HG02884 (cell line): ENCODE results near the gene WNT3A.

ENCODE experiments used
- ATAC-seq: cut with Tn5 transposase; IDR thresholded peaks from one replicate; pipeline ENCODE4 v1.9.1; 2021; ENCODE audit warnings: mild to moderate bottlenecking, moderate library complexity; ENCODE audit not compliant: unreplicated experiment

WNT3A gene

DNA sequence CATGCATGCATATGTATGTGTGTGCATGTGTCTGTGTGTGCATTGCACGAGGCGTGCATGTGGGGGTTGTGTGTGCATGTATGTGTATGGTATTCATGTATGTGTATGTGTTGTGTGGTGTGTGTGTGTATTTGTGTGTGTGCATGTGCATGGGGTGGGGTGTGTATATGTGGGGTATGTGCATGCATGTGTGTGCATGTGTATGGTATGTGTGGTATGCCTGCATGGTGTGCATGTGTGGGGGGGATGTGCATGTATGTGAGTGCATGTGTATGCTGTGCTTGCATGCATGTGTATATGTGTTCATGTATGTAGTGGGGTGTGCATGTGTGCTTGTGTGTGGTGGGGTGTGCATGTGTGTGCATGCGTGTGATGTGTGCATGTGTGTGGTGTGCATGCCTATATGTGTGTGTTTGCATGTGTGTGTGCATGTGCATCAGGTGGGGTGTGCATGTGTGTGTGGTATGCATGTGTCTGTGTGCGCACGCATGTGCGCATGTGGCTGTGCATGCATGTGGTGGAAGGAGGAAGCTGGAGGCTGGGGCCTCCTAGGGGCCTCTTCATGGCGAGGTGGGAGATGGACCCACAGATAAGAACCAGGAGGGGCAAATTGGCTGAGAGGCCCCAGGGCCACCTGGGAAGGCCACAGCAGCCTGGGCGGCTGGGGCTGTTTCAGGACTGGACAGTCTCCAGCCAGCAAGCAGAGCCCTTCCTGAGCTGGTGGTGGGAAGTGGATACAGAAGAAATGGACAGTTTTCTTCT is 39.8 kb downstream of the WNT3A start:
- ATAC-seq = no peak

DNA sequence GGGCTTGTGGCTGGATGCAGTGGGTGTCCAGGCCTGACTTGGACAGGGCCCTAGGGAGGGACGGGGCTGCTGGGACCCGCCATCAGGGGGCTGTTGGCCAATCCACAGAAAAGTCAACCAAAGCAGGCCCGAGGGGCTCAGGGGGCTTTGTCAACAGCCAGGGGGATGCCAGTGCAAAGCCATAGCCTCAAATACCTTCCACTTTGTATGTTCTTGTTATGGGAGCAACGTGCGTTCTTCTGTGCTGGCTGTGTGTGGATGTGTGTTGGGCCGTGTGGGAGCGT is 40.3 kb downstream of the WNT3A start:
- ATAC-seq = no peak

DNA sequence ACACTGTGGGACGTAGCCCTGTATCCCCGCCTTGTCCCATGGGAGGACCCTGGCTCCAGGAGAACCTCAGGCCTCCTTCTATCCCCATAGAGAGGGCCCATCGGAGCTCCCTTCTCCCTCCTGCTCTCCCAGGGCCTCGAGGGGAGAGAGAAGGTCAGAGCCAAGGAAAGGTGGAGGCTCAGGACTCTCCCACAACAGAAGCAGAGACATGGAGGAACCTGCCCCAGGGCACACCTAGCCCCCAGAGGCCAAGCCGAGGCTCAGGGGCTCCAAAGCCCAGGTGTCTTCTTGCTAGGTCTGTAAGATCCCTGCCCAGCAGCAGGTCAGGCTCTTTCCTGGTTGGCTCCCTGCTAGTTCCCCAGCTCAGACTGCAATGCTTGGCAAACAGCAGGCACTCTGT is 41.3 kb downstream of the WNT3A start:
- no peak for ATAC-seq

DNA sequence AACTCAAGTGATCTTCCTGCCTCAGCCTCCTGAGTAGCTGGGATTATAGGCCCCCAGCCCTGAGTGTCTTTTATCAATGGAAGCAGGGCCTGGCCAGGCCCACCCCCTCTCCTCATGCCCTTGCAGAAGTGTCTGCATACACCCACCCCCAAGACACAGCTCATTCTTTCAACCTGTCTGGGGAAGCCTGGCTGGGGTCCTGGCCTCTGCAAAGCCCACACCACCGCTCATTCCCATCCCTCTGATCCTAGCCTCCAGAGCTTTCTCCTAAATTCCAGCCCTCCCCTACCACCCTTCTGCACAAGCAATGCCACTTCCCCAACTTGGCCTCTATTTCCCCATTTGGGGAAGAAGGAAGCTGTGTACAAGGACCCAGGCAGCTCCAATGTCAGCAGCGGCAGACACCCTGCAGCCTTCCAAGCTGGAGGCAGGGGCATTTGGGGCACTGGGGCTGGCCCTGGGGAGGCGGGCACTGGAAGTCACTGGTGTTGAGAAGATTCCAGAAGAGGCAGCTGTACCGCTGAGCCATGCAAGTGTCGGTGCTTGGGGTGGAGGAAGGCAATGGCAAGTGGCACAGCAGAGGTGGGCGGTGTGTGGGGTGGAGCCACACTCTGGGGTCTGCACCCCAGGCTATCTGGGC is 42.0 kb downstream of the WNT3A start:
- no peak for ATAC-seq

DNA sequence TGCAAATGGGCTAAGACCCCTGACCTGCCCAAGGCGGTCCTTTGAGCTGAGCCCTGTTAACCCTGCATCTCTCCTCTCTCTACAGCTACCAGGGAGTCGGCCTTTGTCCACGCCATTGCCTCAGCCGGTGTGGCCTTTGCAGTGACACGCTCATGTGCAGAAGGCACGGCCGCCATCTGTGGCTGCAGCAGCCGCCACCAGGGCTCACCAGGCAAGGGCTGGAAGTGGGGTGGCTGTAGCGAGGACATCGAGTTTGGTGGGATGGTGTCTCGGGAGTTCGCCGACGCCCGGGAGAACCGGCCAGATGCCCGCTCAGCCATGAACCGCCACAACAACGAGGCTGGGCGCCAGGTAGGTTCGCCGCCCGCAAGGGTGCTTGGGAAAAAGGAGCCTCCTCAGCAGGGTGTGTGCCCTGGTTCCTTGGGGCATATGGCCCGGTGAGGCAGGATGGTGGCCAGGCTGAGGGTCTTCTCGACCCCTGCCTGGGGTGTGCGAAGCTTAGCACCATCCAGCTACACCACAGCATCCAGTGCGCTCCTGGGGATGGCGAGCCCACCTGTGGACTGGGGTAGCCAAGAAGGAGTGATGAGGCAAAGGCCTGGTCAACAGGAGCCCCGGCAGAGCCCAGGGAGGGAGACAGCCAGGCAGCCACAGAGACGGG is 43.9 kb downstream of the WNT3A start:
- ATAC-seq = no peak

DNA sequence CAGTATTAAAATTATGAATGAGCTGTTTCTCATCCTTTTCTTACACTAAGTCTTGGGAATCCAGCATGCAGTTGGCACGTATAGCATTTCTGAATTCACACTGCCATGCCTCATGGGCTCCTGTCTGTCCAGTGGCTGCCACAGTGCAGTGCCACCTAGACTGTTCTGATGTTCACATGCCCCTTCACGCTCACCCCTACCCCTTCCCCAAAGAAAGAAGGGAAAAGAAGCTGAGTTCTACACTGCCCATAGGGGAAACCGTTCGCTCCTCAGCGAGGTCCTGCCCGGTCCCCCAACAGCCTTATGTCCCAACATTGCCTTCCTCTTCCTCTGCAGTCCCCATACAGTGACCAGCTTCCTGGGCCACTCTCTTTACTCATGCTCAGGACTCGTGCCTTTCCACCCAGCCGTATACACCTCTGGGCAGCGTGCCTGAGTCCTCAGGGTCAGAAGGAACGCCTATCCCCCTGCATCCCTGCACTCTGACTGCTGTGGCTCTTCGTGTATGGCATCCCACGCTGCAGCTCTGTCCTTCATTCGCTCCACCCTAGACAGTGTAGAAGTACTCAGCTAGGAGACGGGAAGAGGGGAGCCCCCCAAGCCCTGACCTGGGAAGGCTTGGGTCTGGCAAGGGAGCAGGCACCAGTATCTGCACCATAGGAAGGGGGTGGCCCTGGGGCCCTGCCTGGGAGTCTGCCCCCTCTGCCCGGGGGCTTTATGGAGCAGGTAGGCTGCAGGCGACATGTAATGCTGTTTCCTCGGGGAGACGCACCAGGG is 51.6 kb downstream of the WNT3A start:
- ATAC-seq = no peak

DNA sequence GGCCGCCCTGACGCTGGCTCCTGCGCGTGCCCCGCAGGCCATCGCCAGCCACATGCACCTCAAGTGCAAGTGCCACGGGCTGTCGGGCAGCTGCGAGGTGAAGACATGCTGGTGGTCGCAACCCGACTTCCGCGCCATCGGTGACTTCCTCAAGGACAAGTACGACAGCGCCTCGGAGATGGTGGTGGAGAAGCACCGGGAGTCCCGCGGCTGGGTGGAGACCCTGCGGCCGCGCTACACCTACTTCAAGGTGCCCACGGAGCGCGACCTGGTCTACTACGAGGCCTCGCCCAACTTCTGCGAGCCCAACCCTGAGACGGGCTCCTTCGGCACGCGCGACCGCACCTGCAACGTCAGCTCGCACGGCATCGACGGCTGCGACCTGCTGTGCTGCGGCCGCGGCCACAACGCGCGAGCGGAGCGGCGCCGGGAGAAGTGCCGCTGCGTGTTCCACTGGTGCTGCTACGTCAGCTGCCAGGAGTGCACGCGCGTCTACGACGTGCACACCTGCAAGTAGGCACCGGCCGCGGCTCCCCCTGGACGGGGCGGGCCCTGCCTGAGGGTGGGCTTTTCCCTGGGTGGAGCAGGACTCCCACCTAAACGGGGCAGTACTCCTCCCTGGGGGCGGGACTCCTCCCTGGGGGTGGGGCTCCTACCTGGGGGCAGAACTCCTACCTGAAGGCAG is 52.3 kb downstream of the WNT3A start:
- no peak for ATAC-seq

DNA sequence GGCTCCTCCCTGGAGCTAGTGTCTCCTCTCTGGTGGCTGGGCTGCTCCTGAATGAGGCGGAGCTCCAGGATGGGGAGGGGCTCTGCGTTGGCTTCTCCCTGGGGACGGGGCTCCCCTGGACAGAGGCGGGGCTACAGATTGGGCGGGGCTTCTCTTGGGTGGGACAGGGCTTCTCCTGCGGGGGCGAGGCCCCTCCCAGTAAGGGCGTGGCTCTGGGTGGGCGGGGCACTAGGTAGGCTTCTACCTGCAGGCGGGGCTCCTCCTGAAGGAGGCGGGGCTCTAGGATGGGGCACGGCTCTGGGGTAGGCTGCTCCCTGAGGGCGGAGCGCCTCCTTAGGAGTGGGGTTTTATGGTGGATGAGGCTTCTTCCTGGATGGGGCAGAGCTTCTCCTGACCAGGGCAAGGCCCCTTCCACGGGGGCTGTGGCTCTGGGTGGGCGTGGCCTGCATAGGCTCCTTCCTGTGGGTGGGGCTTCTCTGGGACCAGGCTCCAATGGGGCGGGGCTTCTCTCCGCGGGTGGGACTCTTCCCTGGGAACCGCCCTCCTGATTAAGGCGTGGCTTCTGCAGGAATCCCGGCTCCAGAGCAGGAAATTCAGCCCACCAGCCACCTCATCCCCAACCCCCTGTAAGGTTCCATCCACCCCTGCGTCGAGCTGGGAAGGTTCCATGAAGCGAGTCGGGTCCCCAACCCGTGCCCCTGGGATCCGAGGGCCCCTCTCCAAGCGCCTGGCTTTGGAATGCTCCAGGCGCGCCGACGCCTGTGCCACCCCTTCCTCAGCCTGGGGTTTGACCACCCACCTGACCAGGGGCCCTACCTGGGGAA is 53.0 kb downstream of the WNT3A start:
- ATAC-seq = no peak

DNA sequence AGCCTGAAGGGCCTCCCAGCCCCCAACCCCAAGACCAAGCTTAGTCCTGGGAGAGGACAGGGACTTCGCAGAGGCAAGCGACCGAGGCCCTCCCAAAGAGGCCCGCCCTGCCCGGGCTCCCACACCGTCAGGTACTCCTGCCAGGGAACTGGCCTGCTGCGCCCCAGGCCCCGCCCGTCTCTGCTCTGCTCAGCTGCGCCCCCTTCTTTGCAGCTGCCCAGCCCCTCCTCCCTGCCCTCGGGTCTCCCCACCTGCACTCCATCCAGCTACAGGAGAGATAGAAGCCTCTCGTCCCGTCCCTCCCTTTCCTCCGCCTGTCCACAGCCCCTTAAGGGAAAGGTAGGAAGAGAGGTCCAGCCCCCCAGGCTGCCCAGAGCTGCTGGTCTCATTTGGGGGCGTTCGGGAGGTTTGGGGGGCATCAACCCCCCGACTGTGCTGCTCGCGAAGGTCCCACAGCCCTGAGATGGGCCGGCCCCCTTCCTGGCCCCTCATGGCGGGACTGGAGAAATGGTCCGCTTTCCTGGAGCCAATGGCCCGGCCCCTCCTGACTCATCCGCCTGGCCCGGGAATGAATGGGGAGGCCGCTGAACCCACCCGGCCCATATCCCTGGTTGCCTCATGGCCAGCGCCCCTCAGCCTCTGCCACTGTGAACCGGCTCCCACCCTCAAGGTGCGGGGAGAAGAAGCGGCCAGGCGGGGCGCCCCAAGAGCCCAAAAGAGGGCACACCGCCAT is 53.8 kb downstream of the WNT3A start:
- ATAC-seq = no peak

DNA sequence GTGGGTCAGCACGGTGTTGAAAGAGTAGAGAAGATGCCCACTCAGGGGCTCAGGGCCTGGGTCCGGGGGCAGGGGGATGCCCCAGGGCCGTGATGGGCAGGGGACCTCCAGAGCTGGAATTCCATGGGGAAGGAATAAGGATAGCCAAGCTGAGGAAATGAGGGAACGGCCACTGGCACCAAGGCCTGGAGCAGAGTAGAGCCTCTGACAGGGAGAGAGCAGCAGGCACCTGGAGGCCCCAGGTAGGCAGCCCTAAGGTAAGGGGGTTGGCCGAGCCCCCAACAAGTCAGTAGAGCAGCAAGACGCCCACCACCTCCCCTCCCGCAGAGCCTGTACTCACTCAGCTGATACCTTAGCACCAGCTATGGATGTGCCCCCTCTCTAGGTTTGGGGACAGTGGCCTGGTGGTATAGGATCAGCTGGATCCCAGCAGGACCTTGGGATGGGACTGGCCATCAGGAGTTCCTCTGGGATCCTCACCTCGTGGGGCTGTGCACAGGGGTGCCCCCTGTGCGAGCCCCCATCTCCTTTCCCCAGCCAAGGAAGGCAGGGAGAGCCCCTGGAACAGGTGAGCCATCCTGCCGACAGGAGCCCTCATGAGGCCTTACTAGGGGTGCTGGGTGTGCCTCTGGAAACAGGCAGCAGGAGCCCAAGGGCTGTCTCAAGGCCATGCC is 54.8 kb downstream of the WNT3A start:
- ATAC-seq = no peak

DNA sequence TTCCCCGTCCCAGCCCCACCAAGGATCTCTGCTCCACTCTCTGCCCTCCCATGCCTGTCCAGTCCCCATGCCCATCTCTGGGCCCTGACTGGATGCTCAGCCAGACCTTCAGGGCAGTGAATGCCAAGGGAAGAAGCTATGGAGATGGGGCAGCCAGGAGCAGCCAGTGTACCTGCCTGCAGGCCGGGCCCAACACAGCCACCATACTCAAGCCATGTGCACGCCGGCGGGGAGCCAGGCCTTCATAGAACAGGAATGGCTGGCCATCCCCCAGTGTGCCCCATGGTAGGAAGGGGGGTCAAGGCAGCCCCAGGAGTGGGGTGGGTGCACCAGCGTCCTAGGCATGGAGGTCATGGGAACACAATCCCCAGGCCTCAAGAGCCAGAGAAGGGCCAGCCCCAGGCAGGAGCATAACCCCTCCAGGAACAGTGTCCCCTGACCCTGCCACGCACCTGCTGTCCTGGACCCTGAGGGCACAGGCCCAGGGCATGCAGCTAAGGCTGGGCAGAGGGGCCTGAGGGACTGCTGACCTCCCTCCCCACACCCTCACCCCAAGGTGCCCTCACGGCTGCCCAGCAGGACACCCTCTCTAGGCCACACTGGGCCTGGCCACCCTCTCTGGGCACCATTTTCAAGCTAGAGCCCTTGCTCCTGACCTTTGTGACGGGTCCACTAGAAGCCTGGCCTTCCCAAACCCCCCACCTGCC is 55.4 kb downstream of the WNT3A start:
- ATAC-seq = no peak

DNA sequence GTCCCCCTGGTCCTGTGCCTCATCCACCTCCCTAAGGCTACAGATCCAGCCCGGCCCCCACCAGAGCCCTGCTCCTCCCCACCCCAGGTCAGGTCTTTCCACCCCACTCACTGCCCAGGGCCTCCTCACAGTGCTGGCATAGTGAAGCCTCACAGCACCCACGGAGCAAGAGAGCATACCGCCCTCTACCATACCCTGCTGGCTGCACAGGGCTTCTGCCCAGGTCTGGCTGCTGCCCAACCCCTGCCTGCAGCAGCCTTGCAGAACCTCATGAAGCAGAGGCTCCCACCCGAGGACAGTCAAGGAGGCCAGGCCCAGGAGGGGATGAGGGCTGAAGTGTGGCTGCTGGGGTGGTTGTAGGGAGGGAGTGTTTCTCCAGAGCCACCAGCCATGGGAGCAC is 56.0 kb downstream of the WNT3A start:
- no peak for ATAC-seq

DNA sequence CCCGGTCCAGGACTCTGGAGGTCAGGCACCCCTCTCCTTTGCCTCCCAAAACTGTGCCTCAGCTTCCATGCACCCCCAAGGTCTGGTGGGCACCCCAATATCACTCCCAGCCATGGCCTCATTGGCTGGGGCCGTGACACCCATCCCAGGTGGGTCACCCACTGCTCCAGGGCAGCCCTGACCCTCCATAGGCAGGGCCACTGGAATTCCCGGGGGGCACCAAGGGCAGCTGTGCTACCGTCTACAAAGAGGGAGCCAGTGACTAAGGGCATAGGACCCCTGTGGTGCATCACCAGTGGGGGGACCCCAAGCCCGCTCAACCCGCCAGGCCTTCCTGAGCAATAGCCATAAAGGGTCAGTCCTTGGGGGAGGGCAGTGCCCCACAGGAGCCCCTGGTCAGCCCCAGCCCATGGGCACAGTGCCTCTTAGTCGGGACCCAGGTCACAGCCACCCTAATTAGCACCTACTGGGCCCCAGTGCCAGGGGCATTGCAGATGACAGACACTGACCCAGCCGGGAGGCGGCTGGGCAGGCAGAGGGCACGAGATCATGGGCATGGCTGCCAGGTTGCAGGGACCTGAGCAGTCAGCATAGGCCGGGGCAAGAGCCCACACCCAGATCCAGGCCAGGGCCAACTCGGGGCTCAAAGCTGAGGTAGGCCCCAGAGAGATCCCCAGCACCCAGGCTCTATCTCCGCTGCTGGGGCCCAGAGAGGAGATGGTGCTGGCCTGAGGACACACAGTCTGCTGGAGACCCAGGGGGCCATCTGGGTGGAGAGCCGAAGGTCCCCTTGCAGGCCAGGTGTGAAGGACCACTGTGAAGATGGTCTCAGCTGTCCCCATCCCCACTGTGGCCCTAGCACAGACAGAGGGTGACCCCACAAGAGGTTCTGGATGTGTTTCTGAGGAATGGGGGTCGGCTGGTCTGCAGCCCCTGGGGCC is 56.7 kb downstream of the WNT3A start:
- no peak for ATAC-seq

DNA sequence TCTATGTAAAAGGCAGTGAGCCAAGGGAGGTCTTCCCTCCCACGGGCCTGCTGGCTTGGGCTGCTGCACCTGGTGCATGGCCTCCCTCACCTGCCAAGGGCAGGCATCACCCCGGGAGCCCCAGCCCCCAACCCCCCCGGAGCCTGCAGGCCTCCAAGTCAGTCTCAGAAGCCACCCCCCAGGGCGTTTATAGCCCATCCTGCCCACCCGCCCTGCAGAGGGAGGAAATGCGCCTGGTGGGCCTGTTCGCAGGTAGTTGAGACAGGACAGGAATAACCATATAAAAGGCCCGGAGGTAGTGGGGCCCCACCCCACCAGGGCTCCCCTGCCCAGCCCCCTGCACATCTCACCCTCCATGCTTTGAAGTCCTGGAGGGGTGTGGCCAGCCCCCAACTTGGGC is 57.5 kb downstream of the WNT3A start:
- no peak for ATAC-seq

DNA sequence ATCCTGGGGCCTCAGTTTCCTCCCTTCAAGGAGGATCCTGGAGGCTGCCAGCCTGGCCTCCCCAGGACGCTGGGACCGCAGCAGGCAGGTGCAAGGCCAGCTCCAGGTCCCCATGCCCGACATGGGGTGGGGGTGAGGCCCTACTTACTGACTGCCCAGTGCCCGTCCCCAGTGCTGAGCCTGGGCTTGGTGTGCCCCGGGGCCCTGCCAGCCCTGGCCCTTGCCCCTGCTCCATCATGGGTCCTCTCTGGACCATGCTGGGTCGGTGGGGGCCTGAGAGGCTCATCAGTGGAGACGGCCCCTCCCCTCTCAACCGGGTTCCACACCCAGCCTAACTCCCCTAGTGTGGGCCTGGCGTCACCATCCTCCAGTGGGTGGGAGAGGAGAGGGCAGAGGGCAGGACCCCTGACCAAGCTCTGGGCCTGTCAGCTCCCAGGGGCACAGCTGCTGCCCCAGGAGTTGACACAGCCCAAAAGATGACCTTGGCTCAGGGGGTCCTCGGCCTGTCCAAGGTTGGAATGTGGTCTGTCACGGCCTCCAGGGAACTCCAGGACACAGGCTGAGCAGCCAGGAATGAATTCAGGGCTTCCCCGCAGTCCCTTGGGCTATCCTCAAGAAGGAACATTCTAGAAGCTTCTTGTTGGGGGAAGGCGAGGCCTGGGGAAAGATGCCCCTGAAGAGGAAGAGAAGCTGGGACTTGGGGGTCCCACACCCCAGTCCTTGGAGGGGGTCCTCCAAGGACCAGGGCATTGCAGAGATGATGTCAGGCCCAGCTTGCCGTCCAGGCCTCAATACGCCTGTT is 58.1 kb downstream of the WNT3A start:
- ATAC-seq = no peak

DNA sequence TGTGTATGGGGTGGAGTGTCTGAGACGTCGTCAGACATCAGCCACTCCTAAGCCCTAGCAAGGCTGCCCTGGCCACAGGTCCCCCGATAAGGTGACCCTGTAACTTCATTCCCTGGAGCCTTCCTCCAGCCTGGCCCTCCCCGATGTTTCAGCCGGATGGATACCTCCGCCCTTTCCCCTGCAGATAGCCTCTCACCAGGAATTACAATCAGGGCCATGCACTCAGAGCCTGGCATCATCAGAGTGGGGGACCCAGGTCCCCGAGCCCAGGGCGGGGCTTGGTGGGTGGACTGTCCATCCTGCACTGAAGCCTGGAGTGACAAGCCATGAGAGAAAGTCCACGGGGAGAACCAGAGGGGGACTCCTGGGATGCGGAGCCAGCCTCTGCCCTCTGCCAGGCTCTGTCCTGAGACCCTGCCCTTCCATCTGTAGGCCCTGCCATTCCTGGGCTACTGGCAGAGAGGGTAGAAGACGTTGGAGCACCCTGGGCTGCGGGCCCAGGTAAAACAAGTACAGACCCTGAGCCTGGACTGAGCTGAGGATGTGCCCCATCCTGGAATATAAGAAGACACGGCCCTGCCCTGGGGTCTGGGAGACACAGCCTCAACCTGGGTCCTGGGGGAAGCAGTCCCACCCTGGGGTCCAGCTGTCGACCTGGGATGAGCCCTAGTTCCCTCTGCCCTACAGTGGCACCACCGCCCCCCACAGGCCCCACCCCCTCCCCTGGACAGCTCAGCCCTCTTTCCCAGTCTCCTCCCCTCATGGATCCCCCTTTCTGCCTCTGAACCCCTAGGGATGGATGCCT is 58.9 kb downstream of the WNT3A start:
- ATAC-seq = no peak
